NCI-H1105 (cell line): ENCODE results near the gene RNF157.
"Not testable (repeated sequence)": the region's sequence is repeated elsewhere in the genome, so short reads cannot be mapped to it uniquely, and the experiment has no call there.

ENCODE experiments used
- DNase-seq: peaks from one replicate; lab custom pipeline; 2025; lab: John Stamatoyannopoulos, UW

The RNF157 gene

GRCh38 chr17:76270770-76271668, 30.7 kb upstream of the RNF157 start:
- DNase-seq: no peak

GRCh38 chr17:76270127-76270592, 29.9 kb upstream of the RNF157 start:
- DNase-seq: no peak

- no peak for DNase-seq
These were observed 29.0 kb upstream of the RNF157 start for GRCh38 chr17:76268991-76269981.

GRCh38 chr17:76268015-76268749, 27.9 kb upstream of the RNF157 start:
- no peak for DNase-seq

GRCh38 chr17:76267581-76268001, 27.3 kb upstream of the RNF157 start:
- not testable (repeated sequence) for DNase-seq

GRCh38 chr17:76267051-76267576, 26.8 kb upstream of the RNF157 start:
- DNase-seq: no peak

- no peak for DNase-seq
These were observed 26.1 kb upstream of the RNF157 start for GRCh38 chr17:76266244-76266938.

GRCh38 chr17:76265624-76266243, 25.4 kb upstream of the RNF157 start:
- no peak for DNase-seq

- DNase-seq: peak; percentile 96
These were observed 24.7 kb upstream of the RNF157 start, which contains the start of gene UBALD2 for GRCh38 chr17:76264755-76265623. TSS of gene UBALD2 (plus strand) at chr17:76265348. CDS start at chr17:76265506, 158 bp downstream.

GRCh38 chr17:76264425-76264754, 24.1 kb upstream of the RNF157 start:
- DNase-seq: no peak

- no peak for DNase-seq
These were observed 23.6 kb upstream of the RNF157 start for GRCh38 chr17:76263896-76264295.

- no peak for DNase-seq
These were observed 22.5 kb upstream of the RNF157 start for GRCh38 chr17:76262732-76263344.

GRCh38 chr17:76261421-76262215, 21.3 kb upstream of the RNF157 start:
- no peak for DNase-seq

GRCh38 chr17:76260669-76261068, 20.4 kb upstream of the RNF157 start:
- DNase-seq: no peak

GRCh38 chr17:76260220-76260619, 19.9 kb upstream of the RNF157 start:
- no peak for DNase-seq

GRCh38 chr17:76256430-76257050, 16.2 kb upstream of the RNF157 start:
- DNase-seq: not testable (repeated sequence)

GRCh38 chr17:76255801-76256429, 15.6 kb upstream of the RNF157 start:
- no peak for DNase-seq
